Left ventricle myocardium inferior (tissue), 1 donor: Measurements from ENCODE around the gene MCHR2. TPM values are rescaled to one million over a fixed set of nuclear protein-coding genes. Genes with fewer than 3 reads are reported as not detected.

ENCODE experiments used
- DNase-seq: peaks from one replicate; pipeline ENCODE4 v3.0.0-alpha.2; 2020
- H3K27ac ChIP-seq: fragments of 200-600 bp; replicated peaks from 2 replicates; pipeline ENCODE4 v1.8.0; 2021
- H3K27me3 ChIP-seq: fragments of 200-600 bp; 2 replicates; pipeline ENCODE4 v1.8.0; 2021; ENCODE audit warnings: low read depth
- H3K36me3 ChIP-seq: fragments of 200-600 bp; 2 replicates; pipeline ENCODE4 v1.8.0; 2021
- H3K4me1 ChIP-seq: fragments of 200-600 bp; 2 replicates; pipeline ENCODE4 v1.8.0; 2021
- H3K4me3 ChIP-seq: fragments of 200-600 bp; 2 replicates; pipeline ENCODE4 v1.8.0; 2021; ENCODE audit warnings: mild to moderate bottlenecking, moderate library complexity
- H3K9me3 ChIP-seq: fragments of 200-600 bp; replicated peaks from 2 replicates; pipeline ENCODE4 v1.8.0; 2021
- CTCF ChIP-seq: fragments of 200-600 bp; IDR thresholded peaks from 2 replicates; pipeline ENCODE4 v1.8.0; 2021; ENCODE audit warnings: antibody characterized with exemption, mild to moderate bottlenecking, borderline replicate concordance
- intact Hi-C: fragments of 100-400 bp; cut with micrococcal nuclease; formaldehyde crosslinking; loops from one replicate; pipeline ENCODE4 v1.11.0; 2022
- total RNA-seq: library from RNA; stranded (reverse); fragmentation: NEBNext Ultra II Directional; extraction: Animal tissue kit (Norgen Biotek cat#: 25700); gene quantifications from one replicate; pipeline ENCODE4 v1.2.1, GENCODE V29; 2021
- donor health status: DM: no; HTN: yes; CAD: no; lungs with severe emphysema.

MCHR2 gene
- total RNA-seq, 1 donor from 2014 or later, result not detected

- H3K36me3 ChIP-seq, result no peaks in the 10 kb centered on the region
- no peak for TF ChIP-seq CTCF
- no peak overlapping the region for H3K4me3 ChIP-seq
- H3K4me1 ChIP-seq, result no peaks in the 10 kb centered on the region
- H3K27me3 ChIP-seq, result peaks cover 8% of the 10 kb centered on the region
- H3K9me3 ChIP-seq, result no peaks in the 10 kb centered on the region
- DNase-seq, result no peak
- no peak overlapping the region for H3K27ac ChIP-seq
- intact Hi-C loops, result no loop called here
Measured at GRCh38 chr6:99882128-99882702, 111.8 kb downstream of the MCHR2 start.

DNA sequence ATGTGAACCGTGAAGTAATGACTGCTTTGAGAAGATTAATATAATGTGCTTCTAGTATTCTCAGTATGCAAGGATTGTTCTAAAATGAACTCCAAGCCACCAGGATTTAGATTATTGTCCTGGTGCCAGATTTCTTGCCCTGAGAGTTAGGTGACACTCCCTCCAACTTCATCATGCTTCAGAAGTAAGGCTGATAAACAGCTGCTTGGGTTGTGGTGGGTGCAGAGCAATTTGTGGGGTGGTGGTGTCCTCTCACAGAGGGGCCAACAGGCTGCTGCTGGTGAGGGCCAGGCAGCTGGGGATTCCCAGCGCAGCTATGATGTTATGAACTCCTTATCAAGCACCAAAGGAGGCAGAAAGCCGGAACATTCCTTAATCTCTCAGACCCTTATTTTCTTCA lies 114.6 kb downstream of the MCHR2 start:
- no peak for DNase-seq
- Histone ChIP-seq H3K9me3 (no peaks in the 10 kb centered on the region), H3K4me3 (no peak overlapping the region), H3K4me1 (no peaks in the 10 kb centered on the region), H3K27me3 (peaks cover 17% of the 10 kb centered on the region), H3K27ac (no peak overlapping the region), H3K36me3 (no peaks in the 10 kb centered on the region)
- no peak for TF ChIP-seq CTCF
- intact Hi-C loops, result no loop called here

DNA sequence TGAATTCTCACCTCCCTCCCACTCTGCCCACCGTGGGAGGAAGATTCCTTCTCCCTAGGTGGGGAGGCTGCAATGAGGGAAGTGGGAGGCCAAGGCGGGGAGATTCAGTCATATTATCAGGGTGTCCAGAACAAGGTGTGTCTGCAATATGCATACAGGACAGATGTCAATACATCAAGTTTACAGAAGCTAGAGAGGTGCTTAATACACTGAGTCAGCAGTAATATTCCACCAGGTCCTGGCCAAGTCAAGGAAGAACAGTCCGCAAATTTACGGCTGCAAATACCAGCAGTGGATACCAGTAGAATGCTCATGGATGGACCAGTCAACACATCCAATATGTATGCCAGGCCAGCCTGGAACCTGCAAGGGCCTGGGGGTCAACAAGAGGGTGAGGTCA lies 119.0 kb downstream of the MCHR2 start:
- no peaks in the 10 kb centered on the region for H3K9me3 ChIP-seq
- peaks cover 40% of the 10 kb centered on the region for H3K27me3 ChIP-seq
- H3K4me3 ChIP-seq, result no peak overlapping the region
- no peaks in the 10 kb centered on the region for H3K36me3 ChIP-seq
- TF ChIP-seq CTCF, result no peak
- intact Hi-C loops, result no loop called here
- no peaks in the 10 kb centered on the region for H3K4me1 ChIP-seq
- H3K27ac ChIP-seq, result no peak overlapping the region
- no peak for DNase-seq

DNA sequence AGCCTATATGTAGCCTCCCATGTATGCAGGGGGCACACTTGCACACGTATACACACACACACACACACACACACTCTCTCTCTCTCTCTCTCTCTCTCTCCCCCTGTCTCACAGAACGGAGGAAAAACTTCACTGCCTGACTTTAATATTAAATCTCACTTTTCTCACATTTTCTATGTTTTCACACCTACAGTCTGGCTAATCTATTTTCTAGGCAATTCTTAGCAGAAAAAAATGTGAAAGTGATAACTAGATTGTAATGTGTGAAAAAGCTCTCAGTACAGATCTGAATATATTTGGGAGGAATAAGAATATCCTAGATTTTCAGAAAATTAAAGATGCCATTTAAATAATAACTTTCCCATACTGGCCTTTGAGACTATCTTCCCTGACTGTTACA lies 120.9 kb downstream of the MCHR2 start:
- Histone ChIP-seq H3K4me1 (peaks cover 3% of the 10 kb centered on the region), H3K9me3 (no peaks in the 10 kb centered on the region), H3K4me3 (no peak overlapping the region), H3K27me3 (peaks cover 56% of the 10 kb centered on the region), H3K27ac (no peak overlapping the region), H3K36me3 (no peaks in the 10 kb centered on the region)
- no peak for TF ChIP-seq CTCF
- DNase-seq, result no peak
- intact Hi-C loops, result no loop called here

- H3K9me3 ChIP-seq, result no peaks in the 10 kb centered on the region
- peaks cover 48% of the 10 kb centered on the region for H3K27me3 ChIP-seq
- intact Hi-C loops, result no loop called here
- H3K36me3 ChIP-seq, result no peaks in the 10 kb centered on the region
- DNase-seq, result no peak
- no peak for TF ChIP-seq CTCF
- H3K4me3 ChIP-seq, result no peak overlapping the region
- peaks cover 3% of the 10 kb centered on the region for H3K4me1 ChIP-seq
- no peak overlapping the region for H3K27ac ChIP-seq
Measured at GRCh38 chr6:99871641-99872040, 122.4 kb downstream of the MCHR2 start.
